ENCODE data around the gene KBTBD3.
A peak's percentile ranks its signal among the peaks of the same experiment; 100 is the strongest.
"Not testable (repeated sequence)": the region's sequence is repeated elsewhere in the genome, so short reads cannot be mapped to it uniquely, and the experiment has no call there.

Gene KBTBD3

DNA sequence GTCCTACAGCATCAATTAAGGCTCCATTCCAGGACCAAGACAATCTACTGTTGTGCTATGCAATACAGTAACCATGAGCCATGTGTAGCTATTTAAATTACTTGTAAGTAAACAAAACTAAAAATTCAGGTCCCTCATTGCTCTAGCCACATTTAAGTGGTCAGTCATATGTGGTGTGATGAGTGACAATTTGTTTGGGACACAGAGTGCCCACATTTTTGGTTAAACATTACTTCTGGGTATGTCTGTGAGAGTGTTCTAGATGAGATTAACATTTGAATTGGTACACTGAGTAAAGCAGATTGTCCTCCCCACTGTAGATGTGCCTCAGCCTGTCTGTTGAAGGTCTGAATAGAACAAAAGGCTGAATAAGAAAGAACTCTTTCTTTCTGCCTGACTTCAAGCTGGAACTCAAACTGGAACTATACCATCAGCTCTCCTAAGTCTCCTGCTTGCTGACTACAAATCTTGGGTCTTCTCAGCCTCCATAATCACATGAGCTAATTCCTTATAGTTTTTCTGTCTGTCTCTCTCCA lies 15.8 kb downstream of the KBTBD3 start:
- DNase-seq, result no peak

DNA sequence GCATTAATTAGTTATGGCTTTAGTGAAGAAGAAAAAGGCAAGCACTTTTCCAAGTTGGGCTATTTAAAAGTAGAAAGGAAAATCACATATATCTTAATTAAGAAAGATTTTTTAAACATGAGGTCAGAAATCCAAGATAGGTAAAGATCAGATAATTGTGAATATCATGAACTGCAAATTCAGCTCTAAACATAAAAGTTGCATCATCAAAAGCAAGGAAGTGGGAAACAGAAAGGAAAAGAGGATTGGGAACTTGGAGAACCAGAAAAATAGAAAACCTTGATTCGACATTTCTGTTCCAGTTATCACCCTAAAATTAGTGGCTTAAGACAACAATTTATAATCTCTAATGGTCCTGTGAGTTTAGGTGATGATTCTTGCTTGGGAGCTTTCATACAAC lies 17.5 kb downstream of the KBTBD3 start:
- DNase-seq, result no peak

DNA sequence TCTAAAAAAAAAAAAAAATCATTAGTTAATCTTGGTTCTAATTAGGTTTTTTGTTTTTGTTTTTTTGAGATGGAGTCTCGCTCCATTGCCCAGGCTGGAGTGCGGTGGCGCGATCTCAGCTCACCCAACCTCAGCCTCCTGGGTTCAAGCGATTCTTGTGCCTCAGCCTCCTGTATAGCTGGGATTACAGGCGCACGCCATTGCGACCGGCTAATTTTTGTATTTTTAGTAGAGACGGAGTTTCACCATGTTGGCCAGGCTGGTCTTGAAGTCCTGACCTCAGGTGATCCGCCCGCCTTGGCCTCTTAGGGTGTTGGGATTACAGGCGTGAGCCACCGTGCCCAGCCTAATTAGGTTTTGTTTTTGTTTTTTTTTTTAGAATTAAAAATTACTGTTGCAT lies 18.8 kb downstream of the KBTBD3 start:
- not testable (repeated sequence) for DNase-seq

DNA sequence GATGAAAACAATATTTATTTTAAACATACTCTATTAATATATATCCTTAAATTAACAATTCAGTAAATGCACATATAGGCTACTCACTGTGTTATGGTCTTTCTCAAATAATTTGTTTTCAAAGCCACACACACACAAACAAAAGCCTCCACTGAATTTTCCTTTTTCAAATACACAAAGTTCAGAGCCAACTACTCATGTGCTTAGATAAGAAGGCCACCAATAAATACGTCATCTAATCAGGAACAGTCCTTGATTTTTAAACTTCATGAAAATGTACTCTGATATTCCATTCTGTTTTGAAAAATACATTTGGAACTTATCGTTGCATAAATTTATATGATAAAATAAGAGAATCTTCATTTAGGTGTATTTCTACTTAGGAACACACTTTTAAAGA lies 26.0 kb downstream of the KBTBD3 start:
- no peak for DNase-seq

DNA sequence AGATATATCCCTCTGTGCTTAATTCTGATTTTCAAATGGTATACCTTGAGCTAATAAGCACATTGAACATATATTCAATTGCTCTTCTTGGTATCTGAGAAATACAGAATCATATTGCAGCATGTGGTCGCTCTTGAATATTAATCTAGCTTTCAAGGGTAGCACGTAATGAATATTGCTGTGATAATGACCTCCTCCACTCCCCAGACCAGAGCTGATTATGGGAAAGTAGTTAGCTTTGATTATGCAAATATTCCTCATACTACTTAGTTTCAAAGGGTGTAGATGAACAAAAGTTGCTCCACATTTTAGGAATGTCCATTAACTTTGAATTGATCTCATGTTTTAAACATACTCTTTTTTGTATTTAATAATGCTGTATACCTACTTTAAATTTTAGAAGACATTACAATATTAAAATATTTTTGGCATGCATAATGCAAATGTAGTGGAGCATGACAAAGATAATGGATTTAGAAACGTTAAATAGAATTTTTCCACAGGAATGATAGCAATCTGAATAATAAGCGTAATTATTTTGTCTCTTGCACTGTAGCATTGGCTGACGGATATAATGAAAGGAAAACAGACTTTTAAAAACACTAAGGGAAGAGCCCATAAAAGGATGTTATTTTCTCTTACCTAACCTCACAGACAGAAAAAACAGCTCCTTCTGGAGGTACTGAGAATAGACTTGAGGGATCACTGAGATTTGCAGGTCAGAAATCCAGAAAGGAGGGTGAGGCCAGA lies 27.2 kb downstream of the KBTBD3 start:
- no peak for DNase-seq

DNA sequence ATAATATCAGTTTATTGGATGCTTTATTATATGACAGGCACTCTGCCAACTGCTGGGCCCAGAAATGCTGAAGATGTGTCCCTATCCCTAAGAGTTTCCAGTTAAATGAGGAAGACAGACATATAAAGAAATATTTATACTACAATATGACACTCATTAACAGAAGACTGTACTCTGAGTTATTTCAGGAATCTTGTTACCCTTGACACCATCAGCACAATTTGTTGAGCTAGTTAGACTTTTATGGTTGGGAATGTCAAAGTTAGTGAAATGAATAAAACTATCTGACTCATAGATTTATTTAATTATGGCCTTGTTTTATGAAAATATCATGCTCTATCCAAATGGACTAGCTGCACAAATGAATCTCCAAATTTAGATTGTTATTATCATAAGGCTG lies 29.5 kb downstream of the KBTBD3 start:
- no peak for DNase-seq

DNA sequence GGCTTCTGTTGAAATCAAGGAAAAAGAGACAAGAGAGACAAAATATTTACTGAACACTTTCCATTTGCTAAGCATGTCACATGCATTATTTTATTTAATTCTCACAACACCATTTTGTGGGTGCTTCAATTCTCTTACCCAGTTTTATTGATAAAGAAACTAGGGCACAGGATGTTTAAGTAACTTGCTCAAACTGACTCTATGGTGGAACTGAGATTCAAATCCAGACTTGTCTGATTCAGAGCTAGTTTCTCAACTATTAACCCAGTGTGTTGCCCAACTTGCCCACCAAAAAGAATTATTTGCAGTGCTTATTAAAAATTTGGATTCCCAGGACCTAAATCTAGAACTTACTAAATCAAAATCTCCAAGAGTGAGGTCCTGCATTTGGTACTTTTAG lies 33.6 kb downstream of the KBTBD3 start:
- DNase-seq, result no peak

DNA sequence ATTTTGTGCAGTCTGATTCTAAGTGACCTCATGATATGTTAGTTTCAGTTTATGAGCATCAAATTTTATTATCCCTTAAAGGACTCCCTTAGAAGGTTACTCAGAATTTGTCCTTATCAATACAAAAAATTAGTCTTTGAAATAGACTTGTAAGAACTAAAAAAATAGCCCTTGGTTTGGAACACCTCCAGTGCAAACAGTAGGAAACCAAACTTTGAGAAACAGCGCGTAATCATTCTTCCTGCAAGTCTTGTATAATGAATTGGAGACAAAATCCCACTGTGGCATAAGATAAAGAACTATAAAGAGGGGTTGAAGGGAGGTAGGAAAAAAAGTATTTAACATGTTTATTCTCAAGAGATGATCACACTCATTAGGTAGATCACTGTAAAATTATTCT lies 44.3 kb downstream of the KBTBD3 start:
- no peak for DNase-seq

DNA sequence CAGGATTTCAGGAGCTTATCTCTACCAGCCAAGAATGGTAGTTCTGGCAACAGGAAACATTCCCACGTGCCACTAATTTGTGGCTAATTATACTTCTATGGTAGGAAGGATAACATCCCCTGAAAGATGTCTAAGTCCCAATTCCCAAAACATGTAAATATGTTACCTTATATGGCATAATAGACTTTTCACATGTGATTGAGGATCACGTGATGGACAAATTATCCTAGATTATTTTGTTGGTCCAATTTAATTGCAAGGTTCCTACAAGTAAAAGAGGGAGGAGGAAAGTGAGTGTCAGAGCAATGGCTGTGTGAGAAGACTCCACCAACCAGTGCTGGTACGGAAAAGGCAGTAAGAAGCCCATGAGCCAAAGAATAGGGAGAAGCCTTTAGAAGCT lies 45.2 kb downstream of the KBTBD3 start:
- no peak for DNase-seq

DNA sequence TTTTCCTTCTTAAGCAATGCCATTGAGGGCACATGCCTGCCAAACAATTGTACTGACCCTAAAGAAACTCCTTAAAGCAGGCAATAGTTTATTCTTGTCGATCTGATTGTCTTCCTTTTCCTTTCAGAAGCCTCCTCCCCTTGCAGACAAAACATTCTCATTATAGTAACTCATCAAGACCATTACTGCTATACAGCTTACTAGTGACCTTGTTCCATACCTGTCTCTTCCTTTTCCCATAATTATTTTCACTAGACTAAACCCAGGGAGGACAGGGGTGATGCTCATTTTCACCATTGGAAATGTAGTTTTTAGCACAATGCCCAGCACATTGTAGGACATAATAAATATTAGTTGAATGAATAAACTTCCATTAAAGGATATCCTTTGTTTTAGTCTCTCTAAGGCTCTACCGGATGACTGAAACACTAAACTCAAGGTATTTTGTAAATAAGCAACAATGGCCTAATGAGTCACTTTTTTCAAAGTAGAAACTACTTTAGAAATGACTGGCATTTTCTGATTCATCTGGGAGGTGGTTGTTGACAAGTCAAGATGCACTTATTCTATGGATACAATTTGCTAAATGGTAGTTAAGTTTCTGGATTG lies 45.8 kb downstream of the KBTBD3 start:
- no peak for DNase-seq

DNA sequence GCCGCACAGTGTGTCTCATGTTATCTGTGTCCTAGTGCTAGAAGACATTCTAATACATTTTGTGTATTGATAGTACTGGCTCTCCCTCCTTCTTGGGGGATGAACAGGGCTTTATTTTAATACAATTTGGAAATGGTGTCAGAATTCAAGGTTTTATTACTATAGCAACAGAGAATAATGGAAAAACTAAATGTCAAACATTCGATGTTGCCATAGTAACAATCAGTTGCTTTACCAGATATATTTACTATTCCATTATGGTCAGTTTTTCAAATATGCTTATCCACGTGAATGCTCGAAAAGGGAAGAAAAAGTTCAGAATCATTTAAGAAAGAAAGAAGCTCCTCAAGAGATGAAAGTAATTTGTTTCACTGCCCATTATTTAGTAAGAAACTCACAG lies 46.5 kb downstream of the KBTBD3 start:
- no peak for DNase-seq

DNA sequence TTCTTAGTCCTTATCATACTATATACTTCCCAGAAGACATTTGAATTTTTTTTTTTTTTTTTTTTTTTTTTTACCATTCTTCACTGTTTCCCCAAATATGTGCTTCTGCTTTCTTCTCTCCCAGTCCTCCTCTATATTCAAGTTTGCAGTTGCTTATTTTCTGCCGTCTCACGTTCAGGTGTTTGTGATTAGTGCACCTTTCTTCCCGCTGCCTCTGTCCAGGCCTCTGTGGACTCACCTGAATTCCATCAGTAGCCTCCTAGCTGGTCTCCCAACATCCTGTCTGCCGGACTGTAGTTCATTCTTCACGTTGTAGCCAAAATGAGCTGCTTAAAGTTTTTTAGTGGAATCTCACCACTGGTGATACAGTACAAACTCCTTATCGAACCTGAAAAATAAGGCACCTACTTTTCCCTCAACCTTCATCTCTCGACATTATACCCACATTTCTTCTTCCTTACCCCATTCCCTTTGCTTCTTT lies 54.3 kb downstream of the KBTBD3 start:
- no peak for DNase-seq

DNA sequence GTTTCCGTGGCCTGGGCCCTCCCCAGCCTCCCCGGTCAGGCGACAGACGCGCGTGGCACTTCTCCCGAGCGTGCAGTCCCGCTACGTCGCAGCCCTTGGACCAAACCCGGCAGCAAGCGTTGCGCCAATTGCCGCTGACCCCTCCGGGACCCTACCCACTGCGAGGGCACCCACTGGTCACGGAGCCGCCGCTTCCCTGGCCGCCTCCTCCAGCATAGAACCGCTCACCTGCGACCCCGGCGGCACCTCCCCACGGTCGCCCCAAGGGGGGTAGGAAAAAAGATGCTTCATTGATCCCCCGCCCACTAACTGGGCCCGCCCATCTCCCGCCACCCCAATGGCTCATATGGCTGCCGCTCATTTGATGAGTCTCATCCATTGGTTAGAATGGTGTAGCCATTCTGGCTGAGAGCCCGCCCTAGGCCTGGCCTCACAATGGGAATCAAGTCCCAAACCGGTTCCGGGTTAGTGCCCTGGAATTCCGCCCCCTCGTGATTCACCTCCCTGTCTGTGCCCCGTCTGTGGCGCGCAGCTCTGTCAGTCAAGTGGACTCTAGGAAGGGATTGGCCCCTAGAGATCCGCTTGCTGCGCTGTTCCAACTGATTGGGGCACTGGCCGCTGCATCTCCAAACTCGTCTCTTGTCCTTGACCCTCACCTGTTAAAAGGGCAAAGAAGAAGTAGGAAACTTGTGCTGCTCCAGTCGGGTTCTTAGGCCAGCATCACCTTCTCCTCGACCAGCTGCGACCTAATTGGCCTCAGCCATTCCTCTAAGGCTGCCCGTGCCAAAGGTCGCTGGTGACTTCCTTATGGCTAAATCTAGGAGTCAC lies 55.0 kb downstream of the KBTBD3 start, which contains the start of gene MSANTD4:
Gene MSANTD4 (minus strand): TSS at position 274 of the 828 bp plus-strand sequence. CDS start 11,323 bp downstream, outside the sequence.
- DNase-seq, result peak; percentile 100

DNA sequence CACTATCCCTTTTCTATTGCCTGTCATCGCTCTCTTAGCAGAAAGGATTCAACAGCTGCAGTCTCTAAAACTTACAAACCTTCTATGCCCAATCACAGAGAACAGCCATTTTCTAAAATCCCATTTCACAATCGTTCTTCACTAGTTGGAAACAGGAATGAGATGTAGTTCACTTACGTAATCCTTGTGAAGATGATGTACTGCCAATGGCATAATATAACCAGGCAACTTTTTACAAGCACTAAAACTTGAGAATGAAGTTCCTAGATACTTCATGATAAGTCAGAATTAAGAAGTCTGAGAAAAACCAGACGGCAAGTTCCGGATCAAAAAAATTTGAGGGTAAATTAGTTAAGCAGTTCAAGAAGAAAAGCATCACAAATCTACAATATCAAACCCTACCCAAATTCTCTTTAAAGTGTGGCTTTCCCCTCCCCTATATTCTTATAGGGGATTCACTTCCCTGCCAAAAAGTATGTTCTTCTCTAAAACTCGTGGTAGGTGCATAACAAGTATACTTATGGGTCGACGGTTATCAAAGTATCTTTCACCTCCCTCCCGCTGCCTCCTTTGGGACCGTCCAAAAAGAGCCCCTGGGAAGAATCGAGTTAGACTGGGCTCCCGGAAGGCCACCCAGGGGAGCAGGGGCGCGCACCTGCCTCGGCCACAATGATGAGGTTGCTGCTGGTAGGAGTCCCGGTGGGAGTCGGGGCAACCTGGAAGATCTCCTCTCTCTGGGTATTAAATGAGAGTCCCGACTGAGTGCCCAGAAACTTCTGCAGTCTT lies 55.8 kb downstream of the KBTBD3 start:
- no peak for DNase-seq

DNA sequence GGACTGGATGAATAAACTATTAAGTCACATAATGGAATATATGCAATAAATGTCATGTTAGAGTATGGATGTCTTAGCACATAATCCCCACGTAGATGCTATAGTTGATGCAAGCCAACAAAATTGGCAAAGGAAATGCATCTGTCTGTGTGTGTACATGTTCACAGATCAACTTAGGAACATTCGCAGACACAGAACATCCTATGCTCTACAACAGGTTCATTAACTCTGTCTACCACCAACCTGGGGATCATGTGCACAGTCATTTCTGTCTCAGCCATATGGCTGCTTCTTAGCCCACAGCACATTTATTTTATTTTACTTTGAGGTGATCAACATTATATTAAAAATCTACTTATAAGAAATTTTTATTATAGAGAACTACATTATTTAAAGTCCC lies 60.1 kb downstream of the KBTBD3 start:
- DNase-seq, result no peak

DNA sequence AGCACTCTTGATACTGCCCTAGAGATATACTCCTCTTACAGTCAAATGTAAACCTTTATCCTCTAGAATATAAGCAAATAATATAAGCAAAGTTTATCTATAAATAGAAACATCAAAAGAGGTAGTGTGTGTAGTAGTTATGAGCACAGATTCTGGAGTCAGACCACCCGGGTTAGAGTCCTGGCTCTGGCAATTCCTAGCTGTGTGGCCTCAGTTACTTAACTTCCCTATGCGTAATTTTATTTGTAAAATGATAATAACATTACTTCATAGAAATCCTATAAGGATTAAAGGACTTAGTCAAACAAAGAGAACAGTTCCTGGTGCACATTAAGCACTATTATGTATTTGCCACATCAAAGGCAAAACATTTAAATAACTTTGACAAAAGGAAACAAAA lies 62.1 kb downstream of the KBTBD3 start:
- DNase-seq, result no peak

DNA sequence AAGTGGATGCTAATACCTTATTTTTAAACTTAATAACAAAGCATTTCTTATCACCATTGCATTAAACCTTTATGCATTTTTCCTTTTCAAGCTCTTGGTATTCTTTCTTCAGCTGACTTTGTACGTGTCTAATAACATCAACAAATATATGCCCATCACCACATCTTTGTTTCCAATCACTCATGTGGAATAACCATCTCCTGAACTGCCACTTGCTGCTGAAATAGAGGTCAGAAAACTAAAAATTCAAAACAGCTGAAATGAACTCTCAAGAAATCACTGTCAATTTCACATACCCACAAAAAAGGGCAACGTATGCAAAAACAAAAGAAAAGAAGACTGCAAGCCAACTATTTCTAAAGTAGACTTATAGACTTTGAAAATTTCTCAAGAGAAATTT lies 62.5 kb downstream of the KBTBD3 start:
- no peak for DNase-seq

DNA sequence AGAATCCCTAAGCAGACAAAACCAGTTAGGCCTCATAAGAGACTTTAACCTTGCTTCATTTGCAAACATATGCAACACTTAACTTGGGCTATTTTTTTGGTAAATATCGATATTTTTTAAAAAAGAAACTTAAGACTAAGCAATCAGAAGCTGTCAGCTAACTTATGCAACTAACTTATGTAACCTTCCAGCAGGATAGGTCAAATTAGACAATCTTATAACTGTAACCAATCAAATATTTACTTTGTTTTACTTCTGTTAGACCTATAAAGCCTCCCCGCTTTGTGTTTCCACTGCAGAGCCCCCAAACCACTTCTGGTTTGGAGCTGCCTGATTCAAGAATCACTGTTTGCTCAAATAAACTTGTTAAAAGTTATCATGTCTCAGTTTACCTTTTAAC lies 63.1 kb downstream of the KBTBD3 start:
- no peak for DNase-seq

DNA sequence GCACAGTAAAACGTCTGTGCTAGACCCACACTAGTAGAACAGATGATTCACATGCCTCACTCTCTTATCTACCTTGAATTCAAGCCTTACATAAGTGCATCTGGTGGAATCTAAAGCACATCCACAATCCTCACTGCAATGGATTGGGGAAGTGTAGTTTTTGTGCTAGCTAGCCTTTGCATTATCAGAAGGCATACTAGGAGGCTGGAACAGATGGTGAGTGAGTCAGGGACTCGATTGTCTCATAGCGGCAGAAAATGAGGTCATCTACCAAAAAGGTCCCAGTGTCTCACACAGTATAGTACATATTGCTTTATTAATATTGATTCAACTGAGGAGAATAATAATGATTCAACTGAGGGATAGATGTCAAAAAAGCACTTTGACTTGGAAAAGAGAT lies 64.4 kb downstream of the KBTBD3 start:
- no peak for DNase-seq

DNA sequence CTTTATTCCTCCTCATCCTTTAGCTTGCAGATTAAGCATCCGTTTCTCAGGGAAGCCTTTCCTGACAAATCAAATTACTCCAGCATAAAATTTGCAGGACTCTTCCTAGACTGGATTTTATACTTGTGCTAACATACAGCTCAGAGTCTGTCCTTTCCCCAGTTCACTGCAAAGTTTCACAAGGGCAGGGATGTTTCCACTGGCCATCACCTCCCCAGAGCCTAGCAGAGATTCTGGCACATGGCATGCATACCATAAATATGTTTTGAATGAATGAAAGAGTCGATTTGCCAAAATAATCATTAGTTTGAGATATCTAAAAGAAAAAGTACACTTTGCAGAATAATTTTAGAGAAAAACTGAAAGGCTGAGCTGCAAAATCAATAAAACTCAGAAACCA lies 65.7 kb downstream of the KBTBD3 start:
- DNase-seq, result no peak

DNA sequence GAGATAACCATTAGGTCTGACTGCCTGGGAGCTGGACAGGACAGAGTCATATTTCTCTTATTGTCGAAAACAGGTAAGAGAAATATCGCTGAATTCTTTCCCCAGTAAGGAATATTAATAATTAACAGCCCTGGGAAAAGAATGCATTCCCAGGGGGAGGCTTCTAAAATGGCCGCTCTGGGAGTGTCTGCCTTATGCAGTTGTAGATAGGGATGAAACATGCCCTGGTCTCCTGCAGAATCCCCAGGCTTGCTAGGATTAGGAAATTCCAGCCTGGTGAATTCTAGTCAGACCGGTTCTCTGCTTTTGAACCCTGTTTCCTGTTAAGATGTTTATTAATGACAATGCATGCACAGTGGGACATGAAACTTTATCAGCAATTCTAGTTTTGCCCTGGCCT lies 74.1 kb downstream of the KBTBD3 start:
- DNase-seq, result not testable (repeated sequence)

DNA sequence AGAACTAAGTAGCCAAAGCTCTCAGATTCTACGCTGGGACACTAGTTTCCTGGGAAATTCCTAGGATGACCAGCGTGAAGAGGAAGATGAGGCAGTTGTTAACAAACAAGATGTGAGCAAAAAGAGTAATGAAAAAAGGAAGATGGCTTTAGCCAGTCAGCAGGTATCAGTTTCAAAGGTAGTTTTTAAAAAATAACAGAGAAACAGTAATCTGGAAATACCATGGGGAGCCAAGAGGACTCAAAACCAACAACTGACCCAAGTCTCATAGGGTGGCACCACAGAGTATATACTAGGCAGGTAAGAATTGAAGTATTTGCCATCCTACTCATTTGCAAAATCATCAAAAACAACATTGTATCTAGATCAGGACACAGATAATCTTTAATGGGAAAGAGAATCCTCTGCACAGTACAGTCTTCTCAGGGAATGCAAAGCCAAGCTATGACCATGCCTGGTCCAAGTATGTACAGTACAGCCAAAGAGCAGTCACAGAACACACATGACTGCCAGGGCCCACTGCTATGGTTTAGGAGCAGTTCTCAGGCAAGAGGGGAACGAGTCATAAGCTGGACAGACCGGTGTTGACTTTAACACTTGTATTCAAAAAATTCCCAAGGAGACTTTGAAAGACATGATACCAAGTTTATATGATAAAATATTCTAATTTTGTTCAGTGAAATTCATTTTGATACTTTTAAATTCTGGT lies 75.7 kb downstream of the KBTBD3 start:
- DNase-seq, result no peak
